HUDEP-2 (cell line): ENCODE data around the gene NECAB3.
"Not testable (repeated sequence)": the region's sequence is repeated elsewhere in the genome, so short reads cannot be mapped to it uniquely, and the experiment has no call there.

Source experiments
- DNase-seq, 76 experiments: peaks; one replicate each; lab custom pipeline; 2025; ENCODE audit not compliant: unreplicated experiment in 76 of 76; lab: John Stamatoyannopoulos, UW

The NECAB3 gene

GRCh38 chr20:33653900-33654596, 20.2 kb downstream of the NECAB3 start:
- DNase-seq, result no peak

GRCh38 chr20:33653218-33653899, 20.9 kb downstream of the NECAB3 start:
- peak in 42 of 76 experiments; percentile 10 to 57 (median 30) for DNase-seq

DNA sequence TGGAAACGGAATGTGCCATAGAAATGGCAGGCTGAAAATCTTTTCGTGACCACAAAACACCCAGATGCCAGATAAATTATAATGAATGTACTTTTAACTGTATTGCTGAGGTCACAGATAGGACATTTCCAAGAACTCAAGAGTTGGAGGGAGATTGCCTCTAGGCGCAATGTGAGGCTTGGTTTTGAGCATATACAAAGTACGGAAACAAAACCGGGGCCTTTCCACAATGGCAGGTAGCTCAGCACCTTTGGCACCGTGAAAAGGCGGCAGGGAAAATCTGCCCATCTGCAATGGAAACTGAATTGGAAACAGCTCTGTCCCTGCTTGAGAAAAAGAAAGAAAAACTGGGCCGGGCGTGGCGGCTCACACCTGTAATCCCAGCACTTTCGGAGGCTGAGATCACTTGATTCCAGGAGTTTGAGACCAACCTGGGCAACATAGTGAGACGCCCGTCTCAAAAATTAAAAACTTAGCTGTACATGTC, 22.6 kb downstream of the NECAB3 start:
- peak in 12 of 76 experiments; percentile 8 to 49 (median 24) for DNase-seq

DNA sequence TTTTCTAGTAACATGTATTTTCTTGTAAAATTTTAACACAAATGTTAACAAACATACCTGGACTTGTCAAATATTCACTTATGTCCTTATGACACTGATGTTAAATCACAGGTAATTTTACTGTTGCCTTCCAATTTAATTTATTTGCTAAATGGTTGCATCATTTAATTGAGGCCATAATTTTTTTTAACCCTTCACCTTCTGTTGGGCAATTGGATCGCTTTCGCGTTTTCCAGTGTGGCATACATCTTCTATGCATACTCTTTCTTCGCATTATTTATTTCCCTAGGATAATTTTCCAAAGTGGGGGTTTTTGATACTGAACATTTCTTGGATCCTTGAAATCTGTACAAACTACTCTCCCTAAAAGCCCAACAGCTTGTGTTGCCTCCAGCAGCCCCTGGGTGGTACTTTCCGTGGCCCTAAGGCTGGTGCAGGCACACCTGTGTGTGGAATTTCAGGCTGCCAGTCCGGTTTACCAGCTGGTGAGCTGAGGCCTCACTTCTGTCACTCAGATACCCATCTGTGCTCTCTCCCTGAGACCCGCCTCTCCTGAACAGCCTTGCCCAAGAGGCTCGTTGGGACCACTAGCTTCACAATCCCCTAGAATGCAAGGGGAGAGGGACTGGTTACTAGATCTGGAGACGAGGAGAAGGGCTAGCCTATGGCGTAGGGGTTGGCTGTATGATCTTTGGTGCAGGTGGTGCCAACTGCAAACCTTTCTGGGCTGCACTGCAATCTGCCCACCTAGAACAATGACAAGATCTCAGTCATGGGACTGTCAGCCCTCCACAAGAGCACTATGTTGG, 23.3 kb downstream of the NECAB3 start:
- no peak for DNase-seq

GRCh38 chr20:33650111-33650752, 24.0 kb downstream of the NECAB3 start:
- no peak for DNase-seq

DNA sequence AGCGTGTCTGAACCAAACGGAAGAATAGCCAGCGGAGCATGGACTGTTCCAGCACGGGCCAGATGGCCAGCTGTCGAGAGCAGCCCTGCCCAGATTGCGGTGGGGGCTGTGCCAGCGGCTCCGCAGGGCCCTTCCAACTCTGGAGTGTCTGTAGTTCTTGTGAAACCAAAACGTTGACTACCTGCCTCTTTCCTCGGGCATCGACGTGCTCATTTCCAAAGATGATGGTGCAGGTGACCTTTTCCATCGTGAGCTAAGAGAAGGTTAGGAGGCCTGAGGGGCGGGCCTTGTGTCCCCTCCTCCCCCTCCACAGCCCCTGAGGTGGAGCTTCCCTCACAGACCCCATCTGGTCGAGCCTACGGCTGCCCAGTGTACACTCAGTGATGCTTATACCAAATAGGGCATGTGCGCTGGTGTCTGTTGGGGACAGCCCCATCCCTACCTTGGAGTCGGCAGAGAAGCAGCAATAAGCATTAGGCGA, 25.0 kb downstream of the NECAB3 start:
- DNase-seq, result no peak

- DNase-seq, result no peak
Measured at GRCh38 chr20:33648396-33649004, 25.7 kb downstream of the NECAB3 start.

- no peak for DNase-seq
Measured at GRCh38 chr20:33647603-33648395, 26.4 kb downstream of the NECAB3 start.

GRCh38 chr20:33646959-33647602, 27.1 kb downstream of the NECAB3 start:
- DNase-seq, result not testable (repeated sequence)

DNA sequence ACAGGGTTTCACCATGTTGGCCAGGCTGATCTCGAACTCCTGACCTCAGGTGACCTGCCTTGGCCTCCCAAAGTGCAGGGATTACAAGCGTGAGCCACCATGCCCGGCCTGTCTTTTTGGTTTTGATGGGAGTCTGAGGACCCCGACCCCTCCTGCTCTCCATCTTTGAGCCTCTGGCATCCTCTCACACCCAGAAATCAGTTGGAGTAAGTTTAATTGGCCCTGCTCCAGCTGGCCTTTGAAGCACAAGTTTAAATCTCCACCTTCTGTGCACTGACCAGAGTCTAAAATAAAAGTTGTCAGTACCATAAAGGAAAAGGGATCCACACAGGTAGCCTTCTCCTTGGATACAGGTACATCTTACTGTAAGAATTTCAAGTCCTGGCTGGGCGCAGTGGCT, 28.0 kb downstream of the NECAB3 start:
- DNase-seq, result no peak

- DNase-seq, result peak in 8 of 76 experiments; percentile 5 to 34 (median 18)
Measured at GRCh38 chr20:33645396-33645795, 28.8 kb downstream of the NECAB3 start.

DNA sequence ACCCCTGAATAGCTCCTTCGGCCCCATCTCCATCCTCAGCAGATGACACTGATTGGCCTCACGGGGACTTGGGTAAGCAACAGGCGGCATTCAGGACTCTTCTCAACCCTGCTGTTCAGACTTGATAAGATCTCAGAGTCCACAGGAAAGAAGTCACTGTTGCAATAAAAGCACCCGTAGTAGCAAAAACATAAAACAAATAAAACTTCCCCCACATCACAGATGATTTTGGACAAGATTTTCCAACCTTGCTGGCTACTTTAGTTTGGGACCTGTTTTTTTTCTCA, 29.2 kb downstream of the NECAB3 start:
- no peak for DNase-seq

- no peak for DNase-seq
Measured at GRCh38 chr20:33644313-33645071, 29.7 kb downstream of the NECAB3 start.

DNA sequence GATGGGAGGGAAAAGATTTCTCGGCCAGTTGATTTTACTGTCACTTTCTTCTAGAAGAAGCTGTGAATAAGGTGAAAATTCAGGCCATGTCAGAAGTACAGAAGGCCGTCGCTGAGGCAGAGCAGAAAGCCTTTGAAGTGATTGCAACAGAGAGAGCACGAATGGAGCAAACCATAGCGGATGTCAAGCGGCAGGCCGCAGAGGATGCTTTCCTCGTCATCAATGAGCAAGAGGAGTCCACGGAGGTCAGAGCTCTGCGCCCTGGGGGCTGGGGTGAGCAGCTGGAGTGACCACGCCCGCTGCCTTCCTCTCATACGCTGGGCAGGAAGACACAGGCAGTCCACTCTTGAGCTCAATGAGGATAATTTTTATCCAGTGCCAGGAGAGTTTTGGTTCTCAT, 33.9 kb downstream of the NECAB3 start:
- DNase-seq, result no peak

- no peak for DNase-seq
Measured at GRCh38 chr20:33636776-33637175, 37.5 kb downstream of the NECAB3 start.

GRCh38 chr20:33635341-33635740, 38.9 kb downstream of the NECAB3 start:
- no peak for DNase-seq

DNA sequence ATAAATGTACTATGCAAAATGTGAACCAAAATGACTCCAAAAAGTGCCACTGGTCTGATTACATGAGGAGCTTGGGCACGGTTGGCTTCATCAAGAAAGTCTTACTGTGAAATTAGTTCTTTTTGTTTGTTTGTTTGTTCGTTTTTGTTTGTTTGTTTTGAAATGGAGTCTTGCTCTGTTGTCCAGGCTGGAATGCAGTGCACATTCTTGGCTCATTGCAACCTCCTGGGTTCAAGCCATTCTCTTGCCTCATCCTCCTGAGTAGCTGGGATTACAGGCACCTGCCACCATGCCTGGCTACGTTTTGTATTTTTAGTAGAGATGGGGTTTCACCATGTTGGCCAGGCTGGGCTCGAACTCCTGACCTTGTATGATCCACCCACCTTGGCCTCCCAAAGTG, 42.3 kb downstream of the NECAB3 start:
- DNase-seq, result not testable (repeated sequence)

- no peak for DNase-seq
Measured at GRCh38 chr20:33630507-33630906, 43.7 kb downstream of the NECAB3 start.
